ENCODE data around the gene PRAMEF12.

DNA sequence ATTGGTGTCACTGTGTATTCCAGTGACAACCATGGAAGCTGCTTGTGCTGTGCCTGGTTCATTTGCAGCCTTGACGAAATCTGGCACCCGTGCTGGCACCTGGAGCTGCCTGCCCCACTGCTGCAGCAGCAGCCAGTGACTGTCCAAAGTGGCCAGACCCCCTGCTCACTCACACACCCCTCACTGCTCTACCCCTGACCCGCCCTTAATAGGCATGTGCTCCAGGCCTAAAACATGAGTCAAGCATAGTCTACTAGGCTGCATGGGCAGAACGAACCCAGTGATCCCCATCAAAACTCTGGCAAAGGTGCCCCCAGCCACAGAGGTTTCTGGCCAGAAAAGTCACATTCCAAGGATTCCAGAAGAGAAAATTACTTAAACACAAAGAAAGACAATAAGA is 25.4 kb downstream of the PRAMEF12 start:
- TF ChIP-seq, protein P1, sequence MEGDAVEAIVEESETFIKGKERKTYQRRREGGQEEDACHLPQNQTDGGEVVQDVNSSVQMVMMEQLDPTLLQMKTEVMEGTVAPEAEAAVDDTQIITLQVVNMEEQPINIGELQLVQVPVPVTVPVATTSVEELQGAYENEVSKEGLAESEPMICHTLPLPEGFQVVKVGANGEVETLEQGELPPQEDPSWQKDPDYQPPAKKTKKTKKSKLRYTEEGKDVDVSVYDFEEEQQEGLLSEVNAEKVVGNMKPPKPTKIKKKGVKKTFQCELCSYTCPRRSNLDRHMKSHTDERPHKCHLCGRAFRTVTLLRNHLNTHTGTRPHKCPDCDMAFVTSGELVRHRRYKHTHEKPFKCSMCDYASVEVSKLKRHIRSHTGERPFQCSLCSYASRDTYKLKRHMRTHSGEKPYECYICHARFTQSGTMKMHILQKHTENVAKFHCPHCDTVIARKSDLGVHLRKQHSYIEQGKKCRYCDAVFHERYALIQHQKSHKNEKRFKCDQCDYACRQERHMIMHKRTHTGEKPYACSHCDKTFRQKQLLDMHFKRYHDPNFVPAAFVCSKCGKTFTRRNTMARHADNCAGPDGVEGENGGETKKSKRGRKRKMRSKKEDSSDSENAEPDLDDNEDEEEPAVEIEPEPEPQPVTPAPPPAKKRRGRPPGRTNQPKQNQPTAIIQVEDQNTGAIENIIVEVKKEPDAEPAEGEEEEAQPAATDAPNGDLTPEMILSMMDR (IDR thresholded peaks at IDR 0.05): no peak
- TF ChIP-seq POLR2A (IDR thresholded peaks at IDR 0.05; ENCODE audit: low read depth): no peak
